22Rv1 (cell line): ENCODE measurements around the gene TSPAN4.

ENCODE experiments used
- CTCF ChIP-seq: fragments of 450-650 bp; IDR thresholded peaks from 2 replicates; pipeline ENCODE4 v1.5.1; 2017; ENCODE audit warnings: mild to moderate bottlenecking
- ZFX ChIP-seq: fragments of 450-650 bp; IDR thresholded peaks from 2 replicates; pipeline ENCODE4 v1.6.1; 2017; ENCODE audit warnings: antibody characterized with exemption, borderline replicate concordance

GRCh38 chr11:836700-837099 is 6.0 kb upstream of the TSPAN4 start:
- no peak for TF ChIP-seq CTCF
- no peak for TF ChIP-seq ZFX
